Mucosa of descending colon (tissue), 3 donors: ENCODE data around the gene PRELP. TPM values are rescaled to one million over a fixed set of nuclear protein-coding genes. Genes with fewer than 3 reads are reported as not detected.
A peak's percentile ranks its signal among the peaks of the same experiment; 100 is the strongest.
"Not testable (repeated sequence)": the region's sequence is repeated elsewhere in the genome, so short reads cannot be mapped to it uniquely, and the experiment has no call there.

Source experiments
- ATAC-seq: fragments of 200-7000 bp; cut with Tn5 transposase; one replicate; pipeline ENCODE4 v1.9.1; 2020; ENCODE audit warnings: mild to moderate bottlenecking, moderate library complexity
- DNase-seq, 3 donors: peaks; one replicate each; pipeline ENCODE4 v3.0.0-alpha.2; 2020
- H3K36me3 ChIP-seq: fragments of 200-600 bp; one replicate; pipeline ENCODE4 v1.8.0; 2021; ENCODE audit warnings: low read depth, mild to moderate bottlenecking
- H3K4me1 ChIP-seq: fragments of 200-600 bp; one replicate; pipeline ENCODE4 v1.8.0; 2021; ENCODE audit warnings: low read depth, mild to moderate bottlenecking
- H3K4me3 ChIP-seq: fragments of 200-600 bp; one replicate; pipeline ENCODE4 v1.8.0; 2021; ENCODE audit warnings: mild to moderate bottlenecking
- H3K9me3 ChIP-seq: fragments of 200-600 bp; one replicate; pipeline ENCODE4 v1.8.0; 2021; ENCODE audit warnings: mild to moderate bottlenecking
- CTCF ChIP-seq: fragments of 200-600 bp; IDR thresholded peaks from one replicate; pipeline ENCODE4 v1.8.0; 2022; ENCODE audit warnings: antibody characterized with exemption, mild to moderate bottlenecking
- intact Hi-C, 2 donors: fragments of 100-400 bp; cut with DNase I in 1 of 2; cut with micrococcal nuclease in 1 of 2; formaldehyde crosslinking; loops; one replicate each; pipeline versions ENCODE4 v1.11.0 to v1.11.1; 2022; cut with DNase I, micrococcal nuclease
- total RNA-seq, 3 donors: library from RNA; stranded (reverse); fragmentation: NEBNext Ultra II Directional in 2 of 3; extraction: Animal tissue kit (Norgen Biotek cat#: 25700) in 2 of 3; gene quantifications; one replicate each; pipeline versions ENCODE4 v1.2.1 to v1.2.4, GENCODE V29; 2021 to 2023
- donor health status: DM: no; HTN: no; CAD: no; lungs with moderate emphysema.
- donor health status: DM: no; HTN: no; CAD: no.
- donor health status: DM: no; HTN: yes; CAD: no.

The PRELP gene
- total RNA-seq, 3 donors from 2014 or later = 5.5 to 174 (median 5.6) TPM

GRCh38 chr1:203442821-203443220 lies 32.8 kb upstream of the PRELP start:
- intact Hi-C loops = loop anchor here (5.0 to 10.0 kb wide), 2 partner anchors 106 to 168 kb away; no protein-coding TSS in a partner anchor
- ATAC-seq = no peak
- Histone ChIP-seq H3K9me3 (no peaks in the 10 kb centered on the region), H3K4me1 (peaks cover 19% of the 10 kb centered on the region), H3K4me3 (no peak overlapping the region), H3K36me3 (no peaks in the 10 kb centered on the region)
- TF ChIP-seq CTCF = no peak
- no peak for DNase-seq

GRCh38 chr1:203443296-203443695 lies 32.3 kb upstream of the PRELP start:
- DNase-seq (no peak), ATAC-seq (no peak)
- H3K4me1 ChIP-seq = peaks cover 19% of the 10 kb centered on the region
- H3K36me3 ChIP-seq = no peaks in the 10 kb centered on the region
- H3K4me3 ChIP-seq = no peak overlapping the region
- intact Hi-C loops = loop anchor here (5.0 to 10.0 kb wide), 2 partner anchors 106 to 168 kb away; no protein-coding TSS in a partner anchor
- no peaks in the 10 kb centered on the region for H3K9me3 ChIP-seq
- TF ChIP-seq CTCF = no peak

GRCh38 chr1:203444171-203444576 lies 31.4 kb upstream of the PRELP start:
- peak; percentile 13 for TF ChIP-seq CTCF
- Histone ChIP-seq H3K9me3 (no peaks in the 10 kb centered on the region), H3K36me3 (no peaks in the 10 kb centered on the region), H3K4me3 (no peak overlapping the region), H3K4me1 (peaks cover 15% of the 10 kb centered on the region)
- peak; percentile 54 for ATAC-seq
- intact Hi-C loops = loop anchor here (5.0 to 10.0 kb wide), 2 partner anchors 107 to 169 kb away; no protein-coding TSS in a partner anchor
- DNase-seq = peak in 1 of 3 donors; percentile 37

GRCh38 chr1:203447151-203447550 lies 28.5 kb upstream of the PRELP start:
- TF ChIP-seq CTCF = no peak
- ATAC-seq (no peak), DNase-seq (no peak)
- no peaks in the 10 kb centered on the region for H3K9me3 ChIP-seq
- no peaks in the 10 kb centered on the region for H3K36me3 ChIP-seq
- no peaks in the 10 kb centered on the region for H3K4me1 ChIP-seq
- intact Hi-C loops = loop anchor here in 1 of 2 donors (10.0 kb wide), 1 partner anchor 172 kb away; no protein-coding TSS in a partner anchor
- no peak overlapping the region for H3K4me3 ChIP-seq

GRCh38 chr1:203447598-203447997 lies 28.0 kb upstream of the PRELP start:
- intact Hi-C loops = loop anchor here in 1 of 2 donors (10.0 kb wide), 1 partner anchor 173 kb away; no protein-coding TSS in a partner anchor
- H3K4me3 ChIP-seq, H3K9me3 ChIP-seq, H3K4me1 ChIP-seq, H3K36me3 ChIP-seq, ATAC-seq, DNase-seq: not testable (repeated sequence)

- intact Hi-C loops = loop anchor here in 1 of 2 donors (10.0 kb wide), 1 partner anchor 174 kb away; no protein-coding TSS in a partner anchor
- H3K36me3 ChIP-seq = no peaks in the 10 kb centered on the region
Measured at GRCh38 chr1:203448521-203449061, 27.0 kb upstream of the PRELP start.

More at GRCh38 chr1:203448521-203449061, 27.0 kb upstream of the PRELP start:
- TF ChIP-seq CTCF = no peak
- Histone ChIP-seq H3K9me3 (no peaks in the 10 kb centered on the region), H3K4me3 (no peak overlapping the region), H3K4me1 (no peaks in the 10 kb centered on the region)
- DNase-seq (no peak), ATAC-seq (no peak)
